DND-41 (cell line): ENCODE measurements around the gene BLOC1S2.

Source experiments
- ATAC-seq: fragments of 200-7000 bp; cut with Tn5 transposase; 3 replicates; pipeline ENCODE4 v1.9.1; 2021; ENCODE audit warnings: low read depth; ENCODE audit not compliant: insufficient read depth
- DNase-seq: peaks from one replicate; pipeline ENCODE4 v3.0.0-alpha.2; 2020
- H2AFZ ChIP-seq: 2 replicates; pipeline ENCODE4 v1.6.0; 2012; ENCODE audit warnings: low read depth, low read length
- H3K27ac ChIP-seq: 2 replicates; pipeline ENCODE4 v1.5.1; 2012; ENCODE audit warnings: low read length, inconsistent platforms
- H3K27me3 ChIP-seq: fragments of 200-600 bp; sonication (generic); 2 replicates; pipeline ENCODE4 v1.6.0; 2012; ENCODE audit warnings: low read length, mild to moderate bottlenecking, inconsistent platforms; ENCODE audit not compliant: insufficient read depth, poor library complexity
- H3K36me3 ChIP-seq: 2 replicates; pipeline ENCODE4 v1.5.1; 2012; ENCODE audit warnings: low read length, inconsistent platforms; ENCODE audit not compliant: insufficient read depth
- H3K4me1 ChIP-seq: 2 replicates; pipeline ENCODE4 v1.5.1; 2012; ENCODE audit warnings: mild to moderate bottlenecking, low read length; ENCODE audit not compliant: insufficient read depth
- H3K4me2 ChIP-seq: 2 replicates; pipeline ENCODE4 v1.6.0; 2012; ENCODE audit warnings: mild to moderate bottlenecking, moderate library complexity, low read length, inconsistent platforms; ENCODE audit not compliant: insufficient read depth
- H3K4me3 ChIP-seq, 2 experiments: fragments of 200-600 bp in 1 of 2; shearing (Covaris generic) in 1 of 2; 2 replicates each; pipeline ENCODE4 v1.5.1; 2012 to 2016; ENCODE audit warnings: inconsistent platforms in 2 of 2, low read length in 2 of 2, mild to moderate bottlenecking in 2 of 2, low read depth in 1 of 2, moderate library complexity in 1 of 2
- H3K79me2 ChIP-seq: 2 replicates; pipeline ENCODE4 v1.6.0; 2012; ENCODE audit warnings: low read length, inconsistent platforms; ENCODE audit not compliant: insufficient read depth
- H3K9ac ChIP-seq: 2 replicates; pipeline ENCODE4 v1.6.0; 2012; ENCODE audit warnings: low read depth, mild to moderate bottlenecking, inconsistent platforms, low read length, moderate library complexity
- H3K9me3 ChIP-seq: 2 replicates; pipeline ENCODE4 v1.5.1; 2012; ENCODE audit warnings: low read length, moderate library complexity, mild to moderate bottlenecking, inconsistent platforms; ENCODE audit not compliant: insufficient read depth, severe bottlenecking
- H4K20me1 ChIP-seq: 2 replicates; pipeline ENCODE4 v1.6.0; 2012; ENCODE audit warnings: low read length; ENCODE audit not compliant: insufficient read depth
- EZH2 ChIP-seq: IDR thresholded peaks from 3 replicates; pipeline ENCODE4 v1.6.1; 2012; ENCODE audit warnings: borderline replicate concordance, low read depth, mild to moderate bottlenecking, moderate library complexity, low read length, inconsistent platforms; ENCODE audit not compliant: severe bottlenecking
- TF ChIP-seq, protein P1 (sequence below): IDR thresholded peaks from 2 replicates; pipeline ENCODE4 v1.5.1; 2012; ENCODE audit warnings: borderline replicate concordance, low read length, moderate library complexity, mild to moderate bottlenecking; ENCODE audit not compliant: poor library complexity, severe bottlenecking; ENCODE audit errors: extremely low read depth

Gene BLOC1S2

GRCh38 chr10:100327007-100327717, 40.7 kb upstream of the BLOC1S2 start:
- Histone ChIP-seq H3K4me3 (no peak overlapping the region), H2AFZ (no peak overlapping the region), H3K4me2 (no peak overlapping the region), H3K36me3 (no peaks in the 10 kb centered on the region), H4K20me1 (no peaks in the 10 kb centered on the region), H3K4me1 (no peaks in the 10 kb centered on the region), H3K27ac (no peak overlapping the region), H3K9me3 (no peaks in the 10 kb centered on the region), H3K9ac (no peak overlapping the region), H3K27me3 (peaks cover 18% of the 10 kb centered on the region), H3K79me2 (no peaks in the 10 kb centered on the region)
- TF ChIP-seq, protein P1, sequence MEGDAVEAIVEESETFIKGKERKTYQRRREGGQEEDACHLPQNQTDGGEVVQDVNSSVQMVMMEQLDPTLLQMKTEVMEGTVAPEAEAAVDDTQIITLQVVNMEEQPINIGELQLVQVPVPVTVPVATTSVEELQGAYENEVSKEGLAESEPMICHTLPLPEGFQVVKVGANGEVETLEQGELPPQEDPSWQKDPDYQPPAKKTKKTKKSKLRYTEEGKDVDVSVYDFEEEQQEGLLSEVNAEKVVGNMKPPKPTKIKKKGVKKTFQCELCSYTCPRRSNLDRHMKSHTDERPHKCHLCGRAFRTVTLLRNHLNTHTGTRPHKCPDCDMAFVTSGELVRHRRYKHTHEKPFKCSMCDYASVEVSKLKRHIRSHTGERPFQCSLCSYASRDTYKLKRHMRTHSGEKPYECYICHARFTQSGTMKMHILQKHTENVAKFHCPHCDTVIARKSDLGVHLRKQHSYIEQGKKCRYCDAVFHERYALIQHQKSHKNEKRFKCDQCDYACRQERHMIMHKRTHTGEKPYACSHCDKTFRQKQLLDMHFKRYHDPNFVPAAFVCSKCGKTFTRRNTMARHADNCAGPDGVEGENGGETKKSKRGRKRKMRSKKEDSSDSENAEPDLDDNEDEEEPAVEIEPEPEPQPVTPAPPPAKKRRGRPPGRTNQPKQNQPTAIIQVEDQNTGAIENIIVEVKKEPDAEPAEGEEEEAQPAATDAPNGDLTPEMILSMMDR: no peak
- no peak for TF ChIP-seq EZH2
- ATAC-seq (peak; percentile 66; the same call in 2 of the 3 replicates), DNase-seq (no peak)

DNA sequence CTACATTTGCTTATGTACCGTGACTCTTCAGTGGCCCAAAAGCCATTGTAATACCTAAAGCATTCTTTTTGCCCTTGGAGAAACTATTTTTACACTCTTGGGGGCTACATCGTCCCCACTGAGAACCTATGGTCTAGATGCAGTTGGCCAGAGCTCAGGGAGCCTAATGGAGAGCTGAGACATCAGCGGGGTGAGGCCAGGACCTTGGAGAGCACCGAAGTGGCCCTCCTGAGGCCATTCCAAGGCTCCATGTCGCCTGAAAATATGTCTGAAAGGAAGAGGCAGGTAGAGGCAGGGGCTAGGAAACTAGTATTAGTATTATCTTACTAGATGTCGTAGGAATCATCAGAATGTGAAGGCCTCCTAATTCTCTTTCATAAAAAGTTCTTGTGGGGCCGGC, 38.7 kb upstream of the BLOC1S2 start:
- Histone ChIP-seq H3K4me2 (no peak overlapping the region), H3K27me3 (peaks cover 13% of the 10 kb centered on the region), H4K20me1 (no peaks in the 10 kb centered on the region), H3K4me1 (no peaks in the 10 kb centered on the region), H3K27ac (no peak overlapping the region), H3K4me3 (no peak overlapping the region), H3K9me3 (no peaks in the 10 kb centered on the region), H3K36me3 (no peaks in the 10 kb centered on the region), H2AFZ (no peak overlapping the region), H3K9ac (no peak overlapping the region), H3K79me2 (no peaks in the 10 kb centered on the region)
- DNase-seq (no peak), ATAC-seq (0 out of 3 replicates have a peak, but pooled peaks have one; percentile 40)
- no peak for TF ChIP-seq EZH2
- TF ChIP-seq, protein P1: no peak

DNA sequence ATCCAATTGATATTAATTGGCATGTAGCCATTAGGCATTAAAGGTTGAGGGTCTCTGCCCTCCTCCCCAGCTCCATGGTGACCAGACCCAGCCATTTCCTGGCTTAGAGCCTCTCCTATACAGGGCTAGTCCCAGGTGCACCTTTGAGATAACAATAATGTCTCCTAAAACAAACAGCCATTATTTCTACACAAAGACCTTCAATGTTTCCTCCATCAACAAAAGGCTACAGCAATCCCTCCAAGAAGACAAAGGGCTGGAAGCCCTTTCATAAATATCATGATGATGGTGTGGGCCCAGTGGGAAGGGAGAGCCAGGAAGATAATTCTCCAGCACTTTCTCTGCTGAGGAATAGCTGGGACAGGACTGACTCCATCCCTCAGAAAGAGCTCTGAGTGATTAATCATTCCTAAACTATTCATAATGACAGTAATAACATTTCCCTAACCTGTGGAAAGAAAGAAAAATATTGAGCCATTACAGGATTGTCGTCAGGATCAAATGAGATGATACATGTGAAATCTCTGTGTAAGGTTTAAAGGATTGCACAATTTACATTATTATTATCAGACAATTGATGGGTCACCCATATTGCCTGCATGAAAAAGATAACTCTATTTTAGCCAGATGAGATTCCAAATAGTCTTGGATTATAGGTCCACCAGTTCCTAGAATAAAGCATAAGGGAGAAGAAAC, 33.4 kb upstream of the BLOC1S2 start:
- H3K9me3 ChIP-seq: no peaks in the 10 kb centered on the region
- no peak overlapping the region for H3K4me3 ChIP-seq
- TF ChIP-seq, protein P1: no peak
- no peak for TF ChIP-seq EZH2
- H3K9ac ChIP-seq: no peak overlapping the region
- no peak overlapping the region for H3K27ac ChIP-seq
- no peak overlapping the region for H2AFZ ChIP-seq
- peaks cover 9% of the 10 kb centered on the region for H3K27me3 ChIP-seq
- H3K79me2 ChIP-seq: no peaks in the 10 kb centered on the region
- no peak overlapping the region for H3K4me2 ChIP-seq
- no peaks in the 10 kb centered on the region for H3K36me3 ChIP-seq
- no peaks in the 10 kb centered on the region for H3K4me1 ChIP-seq
- DNase-seq (no peak), ATAC-seq (no peak)
- no peaks in the 10 kb centered on the region for H4K20me1 ChIP-seq
